DND-41 (cell line): ENCODE results near the gene CATSPERD.

Experiments
- ATAC-seq: fragments of 200-7000 bp; cut with Tn5 transposase; 3 replicates; pipeline ENCODE4 v1.9.1; 2021; ENCODE audit warnings: low read depth; ENCODE audit not compliant: insufficient read depth
- DNase-seq: peaks from one replicate; pipeline ENCODE4 v3.0.0-alpha.2; 2020
- H2AFZ ChIP-seq: 2 replicates; pipeline ENCODE4 v1.6.0; 2012; ENCODE audit warnings: low read depth, low read length
- H3K27ac ChIP-seq: 2 replicates; pipeline ENCODE4 v1.5.1; 2012; ENCODE audit warnings: low read length, inconsistent platforms
- H3K27me3 ChIP-seq: fragments of 200-600 bp; sonication (generic); 2 replicates; pipeline ENCODE4 v1.6.0; 2012; ENCODE audit warnings: low read length, mild to moderate bottlenecking, inconsistent platforms; ENCODE audit not compliant: insufficient read depth, poor library complexity
- H3K36me3 ChIP-seq: 2 replicates; pipeline ENCODE4 v1.5.1; 2012; ENCODE audit warnings: low read length, inconsistent platforms; ENCODE audit not compliant: insufficient read depth
- H3K4me1 ChIP-seq: 2 replicates; pipeline ENCODE4 v1.5.1; 2012; ENCODE audit warnings: mild to moderate bottlenecking, low read length; ENCODE audit not compliant: insufficient read depth
- H3K4me2 ChIP-seq: 2 replicates; pipeline ENCODE4 v1.6.0; 2012; ENCODE audit warnings: mild to moderate bottlenecking, moderate library complexity, low read length, inconsistent platforms; ENCODE audit not compliant: insufficient read depth
- H3K4me3 ChIP-seq, 2 experiments: fragments of 200-600 bp in 1 of 2; shearing (Covaris generic) in 1 of 2; 2 replicates each; pipeline ENCODE4 v1.5.1; 2012 to 2016; ENCODE audit warnings: inconsistent platforms in 2 of 2, low read length in 2 of 2, mild to moderate bottlenecking in 2 of 2, low read depth in 1 of 2, moderate library complexity in 1 of 2
- H3K79me2 ChIP-seq: 2 replicates; pipeline ENCODE4 v1.6.0; 2012; ENCODE audit warnings: low read length, inconsistent platforms; ENCODE audit not compliant: insufficient read depth
- H3K9ac ChIP-seq: 2 replicates; pipeline ENCODE4 v1.6.0; 2012; ENCODE audit warnings: low read depth, mild to moderate bottlenecking, inconsistent platforms, low read length, moderate library complexity
- H3K9me3 ChIP-seq: 2 replicates; pipeline ENCODE4 v1.5.1; 2012; ENCODE audit warnings: low read length, moderate library complexity, mild to moderate bottlenecking, inconsistent platforms; ENCODE audit not compliant: insufficient read depth, severe bottlenecking
- H4K20me1 ChIP-seq: 2 replicates; pipeline ENCODE4 v1.6.0; 2012; ENCODE audit warnings: low read length; ENCODE audit not compliant: insufficient read depth
- EZH2 ChIP-seq: IDR thresholded peaks from 3 replicates; pipeline ENCODE4 v1.6.1; 2012; ENCODE audit warnings: borderline replicate concordance, low read depth, mild to moderate bottlenecking, moderate library complexity, low read length, inconsistent platforms; ENCODE audit not compliant: severe bottlenecking
- TF ChIP-seq, protein P1 (sequence below): IDR thresholded peaks from 2 replicates; pipeline ENCODE4 v1.5.1; 2012; ENCODE audit warnings: borderline replicate concordance, low read length, moderate library complexity, mild to moderate bottlenecking; ENCODE audit not compliant: poor library complexity, severe bottlenecking; ENCODE audit errors: extremely low read depth

CATSPERD gene

DNA sequence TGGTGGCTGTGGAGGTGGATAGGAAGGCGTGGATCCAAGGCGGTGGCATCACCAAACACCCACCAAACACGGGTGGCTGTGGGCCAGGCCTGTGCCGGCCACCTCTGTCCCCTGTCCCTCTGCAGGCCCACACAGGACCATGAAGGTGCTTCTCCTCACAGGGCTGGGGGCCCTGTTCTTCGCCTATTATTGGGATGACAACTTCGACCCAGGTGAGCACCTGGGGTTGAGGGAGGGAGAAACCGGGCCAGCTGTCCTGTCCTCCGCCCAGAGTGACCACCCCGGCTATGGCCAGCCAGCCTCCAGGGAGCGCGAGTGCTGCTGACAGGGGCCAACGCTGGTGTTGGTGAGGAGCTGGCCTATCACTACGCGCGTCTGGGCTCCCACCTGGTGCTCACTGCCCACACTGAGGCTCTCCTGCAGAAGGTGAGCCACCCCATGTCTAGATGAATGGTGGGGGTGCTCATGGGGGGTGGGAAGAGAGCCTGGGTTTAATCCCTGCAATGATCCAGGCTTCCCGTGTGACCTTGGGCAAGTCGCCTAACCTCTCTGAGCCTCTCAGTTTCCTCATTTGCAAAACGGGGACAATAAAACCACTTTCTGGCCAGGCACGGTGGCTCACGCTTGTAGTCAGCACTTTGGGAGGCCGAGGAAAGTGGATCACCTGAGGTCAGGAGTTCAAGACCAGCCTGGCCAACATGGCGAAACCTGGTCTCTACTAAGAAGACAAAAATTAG, 35.6 kb upstream of the CATSPERD start:
- no peak overlapping the region for H2AFZ ChIP-seq
- H3K36me3 ChIP-seq: no peaks in the 10 kb centered on the region; the same call in 1 of the 2 replicates
- H4K20me1 ChIP-seq: 0 out of 2 replicates have a peak, but pooled peaks cover 3% of the 10 kb centered on the region
- DNase-seq (no peak), ATAC-seq (no peak)
- H3K27ac ChIP-seq: no peak overlapping the region
- H3K4me2 ChIP-seq: no peak overlapping the region
- H3K4me1 ChIP-seq: peaks cover 35% of the 10 kb centered on the region
- no peak overlapping the region for H3K9ac ChIP-seq
- H3K27me3 ChIP-seq: no peaks in the 10 kb centered on the region
- peaks cover 4% of the 10 kb centered on the region for H3K79me2 ChIP-seq
- TF ChIP-seq, protein P1, sequence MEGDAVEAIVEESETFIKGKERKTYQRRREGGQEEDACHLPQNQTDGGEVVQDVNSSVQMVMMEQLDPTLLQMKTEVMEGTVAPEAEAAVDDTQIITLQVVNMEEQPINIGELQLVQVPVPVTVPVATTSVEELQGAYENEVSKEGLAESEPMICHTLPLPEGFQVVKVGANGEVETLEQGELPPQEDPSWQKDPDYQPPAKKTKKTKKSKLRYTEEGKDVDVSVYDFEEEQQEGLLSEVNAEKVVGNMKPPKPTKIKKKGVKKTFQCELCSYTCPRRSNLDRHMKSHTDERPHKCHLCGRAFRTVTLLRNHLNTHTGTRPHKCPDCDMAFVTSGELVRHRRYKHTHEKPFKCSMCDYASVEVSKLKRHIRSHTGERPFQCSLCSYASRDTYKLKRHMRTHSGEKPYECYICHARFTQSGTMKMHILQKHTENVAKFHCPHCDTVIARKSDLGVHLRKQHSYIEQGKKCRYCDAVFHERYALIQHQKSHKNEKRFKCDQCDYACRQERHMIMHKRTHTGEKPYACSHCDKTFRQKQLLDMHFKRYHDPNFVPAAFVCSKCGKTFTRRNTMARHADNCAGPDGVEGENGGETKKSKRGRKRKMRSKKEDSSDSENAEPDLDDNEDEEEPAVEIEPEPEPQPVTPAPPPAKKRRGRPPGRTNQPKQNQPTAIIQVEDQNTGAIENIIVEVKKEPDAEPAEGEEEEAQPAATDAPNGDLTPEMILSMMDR: no peak
- TF ChIP-seq EZH2: no peak
- no peaks in the 10 kb centered on the region for H3K9me3 ChIP-seq
- no peak overlapping the region for H3K4me3 ChIP-seq

DNA sequence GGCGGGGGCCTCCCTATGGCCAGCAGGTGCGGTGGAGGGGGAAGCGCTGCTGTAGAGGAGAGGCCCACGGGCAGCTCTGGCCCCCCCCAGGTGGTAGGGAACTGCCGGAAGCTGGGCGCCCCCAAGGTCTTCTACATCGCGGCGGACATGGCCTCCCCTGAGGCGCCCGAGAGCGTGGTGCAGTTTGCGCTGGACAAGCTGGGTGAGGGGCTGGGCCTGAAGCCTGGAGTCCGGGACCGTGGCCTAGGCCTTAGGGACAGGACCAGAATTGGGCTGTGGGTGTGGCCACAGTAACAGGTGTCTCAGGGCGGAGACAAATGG, 34.2 kb upstream of the CATSPERD start:
- Histone ChIP-seq H3K9me3 (no peaks in the 10 kb centered on the region), H3K4me1 (peaks cover 31% of the 10 kb centered on the region), H3K27ac (peak overlapping the region; percentile 69), H3K79me2 (peaks cover 12% of the 10 kb centered on the region), H3K4me2 (peak overlapping the region; percentile 78), H3K4me3 (peak overlapping the region in 1 of 2 experiments; percentile 66; a peak in 2 of 4 replicates), H3K36me3 (peaks cover 10% of the 10 kb centered on the region), H3K9ac (peak overlapping the region; percentile 61), H3K27me3 (no peaks in the 10 kb centered on the region), H2AFZ (peak overlapping the region; percentile 81), H4K20me1 (peaks cover 14% of the 10 kb centered on the region)
- TF ChIP-seq EZH2: no peak
- TF ChIP-seq, protein P1: no peak
- DNase-seq (no peak), ATAC-seq (no peak)

DNA sequence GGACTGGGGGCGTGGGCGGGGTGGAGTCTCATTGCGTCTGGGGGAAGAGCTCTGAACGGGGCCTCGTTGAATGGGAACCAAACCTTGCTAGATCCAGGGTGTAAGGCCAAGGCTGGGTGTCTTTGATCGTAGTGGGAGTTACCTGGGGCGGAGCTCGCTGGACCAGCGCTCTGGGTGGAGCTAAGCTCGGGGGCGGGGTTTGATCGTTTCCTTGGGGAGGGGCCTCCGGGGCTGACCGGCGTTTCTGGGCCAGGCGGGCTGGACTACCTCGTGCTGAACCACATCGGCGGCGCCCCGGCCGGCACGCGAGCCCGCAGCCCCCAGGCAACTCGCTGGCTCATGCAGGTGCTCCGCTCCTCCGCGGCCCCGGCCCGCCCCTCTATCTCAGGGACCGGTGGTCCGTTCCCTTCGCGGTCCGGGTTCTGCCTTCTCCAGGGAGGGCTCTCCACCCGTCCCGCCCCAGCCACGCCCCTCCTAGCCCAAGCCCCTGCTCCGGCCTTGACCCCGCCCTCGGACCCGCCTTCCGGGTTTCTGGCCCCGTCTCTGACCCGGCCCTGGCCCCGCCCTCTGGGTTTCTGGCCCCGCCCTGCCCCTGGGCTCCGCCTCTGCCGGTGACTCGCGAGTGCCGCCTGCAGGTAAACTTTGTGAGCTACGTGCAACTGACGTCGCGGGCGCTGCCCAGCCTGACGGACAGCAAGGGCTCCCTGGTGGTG, 33.6 kb upstream of the CATSPERD start:
- Histone ChIP-seq H3K9ac (peak overlapping the region; percentile 61), H2AFZ (peak overlapping the region; percentile 91), H3K4me3 (peak overlapping the region; percentile 19 to 66; a peak in 3 of 4 replicates), H4K20me1 (peaks cover 16% of the 10 kb centered on the region), H3K27ac (peak overlapping the region; percentile 71), H3K4me1 (peaks cover 31% of the 10 kb centered on the region), H3K27me3 (no peaks in the 10 kb centered on the region), H3K4me2 (peak overlapping the region; percentile 78), H3K36me3 (peaks cover 16% of the 10 kb centered on the region), H3K79me2 (peaks cover 17% of the 10 kb centered on the region), H3K9me3 (no peaks in the 10 kb centered on the region)
- TF ChIP-seq, protein P1: peak; percentile 85
- no peak for TF ChIP-seq EZH2
- peak; percentile 64 for ATAC-seq
- DNase-seq: peak; percentile 97
